IPS-18a (cell line): ENCODE results near the gene UBA5.

Experiments
- H3K27ac ChIP-seq: one replicate; pipeline ENCODE4 v1.5.1; 2013; ENCODE audit warnings: low read length
- H3K27me3 ChIP-seq: one replicate; pipeline ENCODE4 v1.6.1; 2013; ENCODE audit warnings: mild to moderate bottlenecking, low read length; ENCODE audit not compliant: control insufficient read depth, insufficient read depth
- H3K36me3 ChIP-seq: one replicate; pipeline ENCODE4 v1.6.1; 2013; ENCODE audit warnings: low read depth, low read length; ENCODE audit not compliant: control insufficient read depth
- H3K4me1 ChIP-seq: one replicate; pipeline ENCODE4 v1.6.1; 2013; ENCODE audit warnings: low read depth, low read length; ENCODE audit not compliant: control insufficient read depth
- H3K4me3 ChIP-seq: one replicate; pipeline ENCODE4 v1.5.1; 2013; ENCODE audit warnings: low read length
- H3K9ac ChIP-seq: one replicate; pipeline ENCODE4 v1.6.1; 2013; ENCODE audit warnings: mild to moderate bottlenecking, low read length, moderate library complexity
- H3K9me3 ChIP-seq: one replicate; pipeline ENCODE4 v1.6.1; 2013; ENCODE audit warnings: low read depth, low read length; ENCODE audit not compliant: control insufficient read depth

UBA5 gene

DNA sequence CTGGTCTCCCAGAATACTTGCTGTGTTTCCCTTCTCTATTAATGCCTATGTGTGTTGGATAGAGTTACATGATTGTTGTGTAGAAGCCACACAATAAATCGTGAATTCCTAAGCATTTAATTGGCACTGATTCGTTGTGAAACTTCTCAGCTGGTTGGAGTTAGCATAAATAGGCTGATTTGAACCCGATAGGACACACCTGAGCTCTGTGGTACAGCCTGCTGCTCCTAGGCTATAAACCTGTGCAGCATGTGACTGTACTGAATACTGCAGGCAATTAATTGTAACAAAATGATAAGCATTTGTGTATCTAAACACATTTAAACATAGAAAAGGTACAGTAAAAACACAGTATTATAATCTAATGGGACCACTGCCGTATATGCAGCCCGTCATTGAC is 5.4 kb upstream of the UBA5 start:
- Histone ChIP-seq H3K4me1 (no peaks in the 10 kb centered on the region), H3K27ac (no peak overlapping the region)

DNA sequence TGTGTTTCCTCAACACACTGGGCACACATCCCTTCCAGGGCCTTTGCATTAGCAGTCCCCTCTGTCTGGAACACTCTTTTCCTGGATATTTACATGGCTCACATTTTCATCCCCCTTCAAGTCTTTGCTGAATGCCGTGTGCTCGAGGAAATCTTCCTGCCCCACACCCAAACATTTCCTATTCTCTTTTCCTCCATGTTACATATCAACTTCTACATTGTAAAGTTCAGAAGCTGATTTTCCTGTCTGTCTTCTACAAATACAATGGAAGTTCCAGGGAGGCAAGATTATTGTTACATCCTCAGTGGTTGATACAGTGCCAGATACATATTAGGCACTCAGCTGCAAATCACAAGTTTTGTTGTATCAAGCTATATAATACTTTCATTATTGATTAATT is 4.7 kb upstream of the UBA5 start:
- H3K4me3 ChIP-seq: no peak overlapping the region

More for the DNA sequence above, 5.4 kb upstream of the UBA5 start:
- H3K27me3 ChIP-seq: no peaks in the 10 kb centered on the region
- H3K4me3 ChIP-seq: no peak overlapping the region
- no peak overlapping the region for H3K9ac ChIP-seq
- H3K9me3 ChIP-seq: no peaks in the 10 kb centered on the region
- H3K36me3 ChIP-seq: no peaks in the 10 kb centered on the region

DNA sequence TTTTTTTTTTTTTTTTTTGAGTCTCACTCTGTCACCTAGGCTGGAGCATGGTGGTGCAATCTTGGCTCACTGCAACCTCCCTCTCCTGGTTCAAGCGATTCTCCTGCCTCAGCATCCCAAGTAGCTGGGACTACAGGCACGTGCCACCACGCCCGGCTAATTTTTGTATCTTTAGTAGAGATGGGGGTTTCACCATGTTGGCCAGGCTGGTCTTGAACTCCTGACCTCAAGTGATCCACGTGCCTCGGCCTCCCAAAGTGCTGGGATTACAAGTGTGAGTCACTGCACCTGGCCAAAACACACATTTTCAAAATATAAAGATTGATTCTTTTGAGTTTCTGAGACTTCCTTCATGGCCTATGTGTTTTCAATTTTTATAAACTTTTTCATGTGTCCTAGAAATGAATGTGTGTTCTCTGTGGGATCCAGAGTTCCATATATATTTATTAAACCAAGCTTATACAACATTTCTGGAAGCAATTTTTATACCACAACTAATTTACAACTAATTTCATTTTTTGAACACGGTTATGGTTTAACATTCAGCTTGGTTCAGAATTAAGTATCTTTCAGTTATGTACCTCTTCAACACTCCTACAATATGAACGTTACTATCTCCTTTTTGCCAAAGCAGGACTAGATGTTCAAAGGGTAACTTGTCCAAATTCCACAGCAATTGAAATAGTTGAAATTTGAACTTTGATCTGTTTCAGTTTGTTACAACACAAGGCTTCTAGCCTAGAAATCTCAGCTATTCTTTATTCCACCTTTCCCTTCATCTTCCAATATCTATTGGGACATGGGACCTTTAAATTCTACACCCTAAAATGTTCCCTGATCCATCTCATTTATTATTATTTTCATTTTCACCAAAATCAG is 2.0 kb upstream of the UBA5 start:
- no peak overlapping the region for H3K4me3 ChIP-seq
- no peaks in the 10 kb centered on the region for H3K36me3 ChIP-seq
- peaks cover 4% of the 10 kb centered on the region for H3K4me1 ChIP-seq
- no peaks in the 10 kb centered on the region for H3K9me3 ChIP-seq
- no peak overlapping the region for H3K9ac ChIP-seq
- no peak overlapping the region for H3K27ac ChIP-seq
- H3K27me3 ChIP-seq: no peaks in the 10 kb centered on the region

More for the DNA sequence above, 4.7 kb upstream of the UBA5 start:
- H3K9me3 ChIP-seq: no peaks in the 10 kb centered on the region
- no peak overlapping the region for H3K27ac ChIP-seq
- H3K36me3 ChIP-seq: no peaks in the 10 kb centered on the region
- H3K4me1 ChIP-seq: no peaks in the 10 kb centered on the region
- no peaks in the 10 kb centered on the region for H3K27me3 ChIP-seq
- H3K9ac ChIP-seq: no peak overlapping the region

DNA sequence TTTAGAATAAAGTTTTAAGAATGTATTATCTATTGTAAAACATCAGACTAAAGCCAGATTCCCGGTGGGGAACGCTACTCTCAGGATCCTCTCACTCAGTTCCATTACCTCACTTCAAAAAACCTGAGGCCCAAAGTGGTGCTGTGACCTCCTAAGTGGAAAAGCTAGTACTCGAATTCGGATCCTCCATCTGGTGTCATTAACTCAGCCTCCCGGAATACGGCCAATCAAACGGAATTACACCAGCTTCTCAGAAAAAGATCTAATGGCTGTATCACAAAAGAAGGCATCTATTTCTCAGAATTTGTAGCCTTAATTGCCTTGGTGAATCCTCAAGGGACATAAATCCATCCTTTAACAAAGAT is 1.1 kb upstream of the UBA5 start:
- no peaks in the 10 kb centered on the region for H3K9me3 ChIP-seq
- H3K36me3 ChIP-seq: no peaks in the 10 kb centered on the region
- H3K9ac ChIP-seq: peak overlapping the region; percentile 76
- H3K27ac ChIP-seq: no peak overlapping the region
- peaks cover 4% of the 10 kb centered on the region for H3K4me1 ChIP-seq
- peak overlapping the region; percentile 91 for H3K4me3 ChIP-seq
- H3K27me3 ChIP-seq: no peaks in the 10 kb centered on the region

DNA sequence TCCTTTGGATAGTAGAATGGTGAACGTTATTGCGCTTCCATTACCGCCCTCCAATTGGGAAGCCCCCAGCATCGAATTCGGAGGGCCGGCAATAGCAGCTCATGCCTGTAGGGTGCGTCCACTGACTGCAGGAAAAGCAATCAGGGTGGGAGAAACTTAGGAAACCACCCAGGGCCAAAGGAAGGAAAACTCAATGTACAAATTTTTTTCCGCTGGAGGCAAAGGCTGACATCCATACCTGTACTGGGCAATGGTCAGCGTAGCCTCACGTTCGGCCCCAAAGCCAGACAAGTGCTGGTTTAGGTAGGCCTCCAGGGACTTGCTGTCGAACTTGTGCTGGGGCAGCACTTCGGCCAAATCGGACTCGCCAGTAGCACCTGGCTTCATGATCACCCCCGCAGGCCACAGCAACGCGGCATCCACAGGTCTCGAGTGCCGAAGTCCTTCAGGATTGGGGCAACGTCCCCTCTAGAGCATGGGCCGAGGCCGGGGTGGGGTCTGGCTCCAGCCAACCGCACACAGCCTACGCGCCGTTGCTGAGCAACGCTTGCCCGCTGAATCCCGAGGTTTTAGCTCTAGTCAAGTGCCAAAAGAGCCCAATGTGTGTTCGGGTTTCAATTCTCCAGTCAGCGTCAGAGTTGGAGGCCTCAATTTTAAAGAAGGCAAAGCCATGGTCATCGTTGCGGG is 621 bp upstream of the UBA5 start, which contains the start of gene ACAD11:
Gene ACAD11, minus strand, starts transcription at position 445 of the 687 bp plus-strand sequence. Its CDS starts 58 bp downstream, at position 387.
- Histone ChIP-seq H3K4me1 (peaks cover 4% of the 10 kb centered on the region), H3K9ac (peak within 1 kb of the TSS; percentile 76), H3K36me3 (no peaks in the 10 kb centered on the region), H3K27me3 (no peaks in the 10 kb centered on the region), H3K4me3 (peak within 1 kb of the TSS; percentile 91), H3K27ac (peak within 1 kb of the TSS; percentile 32), H3K9me3 (no peaks in the 10 kb centered on the region)

DNA sequence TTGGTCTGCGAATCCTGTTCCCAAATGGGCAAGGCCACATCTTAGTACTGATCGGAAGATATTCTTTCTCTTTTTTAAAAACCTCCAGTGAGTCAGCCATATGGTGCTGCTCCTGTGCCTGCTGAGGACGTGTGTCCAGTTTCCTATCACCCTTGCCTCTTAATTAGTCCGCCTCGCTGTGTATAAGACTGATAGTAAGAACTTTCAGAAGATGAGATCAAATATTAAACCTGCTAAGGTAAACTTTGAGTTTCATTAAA is 612 bp downstream of the UBA5 start:
- H3K9ac ChIP-seq: peak overlapping the region; percentile 76
- H3K9me3 ChIP-seq: no peaks in the 10 kb centered on the region
- peaks cover 4% of the 10 kb centered on the region for H3K4me1 ChIP-seq
- peak overlapping the region; percentile 91 for H3K4me3 ChIP-seq
- H3K27me3 ChIP-seq: no peaks in the 10 kb centered on the region
- H3K27ac ChIP-seq: no peak overlapping the region
- no peaks in the 10 kb centered on the region for H3K36me3 ChIP-seq

DNA sequence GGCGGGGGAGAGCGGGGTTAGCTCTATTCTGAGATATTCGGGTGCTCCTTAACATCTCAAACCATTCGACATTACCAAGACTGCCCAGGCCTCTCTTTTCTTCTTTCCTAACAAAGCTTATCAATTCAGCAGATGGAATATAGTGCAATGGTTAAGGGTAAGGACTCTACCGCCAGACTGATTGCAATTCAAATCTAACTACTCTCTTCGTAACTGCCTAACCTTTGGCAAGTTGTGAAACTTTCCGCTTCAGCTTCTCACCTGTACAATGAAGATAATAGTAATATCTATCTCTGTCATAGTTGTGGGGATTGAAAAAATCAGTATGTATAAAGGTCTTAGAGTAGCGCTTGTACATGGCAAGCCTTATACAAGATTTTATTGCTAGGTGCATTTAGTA is 972 bp downstream of the UBA5 start:
- no peaks in the 10 kb centered on the region for H3K36me3 ChIP-seq
- H3K9me3 ChIP-seq: no peaks in the 10 kb centered on the region
- peak overlapping the region; percentile 76 for H3K9ac ChIP-seq
- peaks cover 4% of the 10 kb centered on the region for H3K4me1 ChIP-seq
- no peaks in the 10 kb centered on the region for H3K27me3 ChIP-seq
- H3K4me3 ChIP-seq: peak overlapping the region; percentile 91
- H3K27ac ChIP-seq: no peak overlapping the region

DNA sequence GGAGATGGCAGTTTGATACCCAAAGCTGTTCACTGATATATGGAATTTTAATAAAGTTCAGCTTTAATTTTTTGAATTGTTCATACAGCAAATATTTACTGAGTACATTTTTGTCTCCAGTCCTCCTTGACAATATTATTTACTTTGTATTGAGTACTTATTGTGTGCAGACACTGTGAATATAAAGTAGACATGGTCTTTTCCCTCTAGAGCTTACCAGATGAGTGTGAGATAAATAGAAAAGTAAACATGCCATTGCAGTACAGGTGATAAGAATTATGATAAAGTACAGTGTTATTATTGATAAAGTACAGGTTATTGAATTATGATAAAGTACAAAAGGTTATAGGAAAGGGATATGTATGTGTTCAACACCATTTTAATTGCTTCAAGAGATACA is 2.1 kb downstream of the UBA5 start:
- no peak overlapping the region for H3K9ac ChIP-seq
- peaks cover 4% of the 10 kb centered on the region for H3K4me1 ChIP-seq
- no peaks in the 10 kb centered on the region for H3K9me3 ChIP-seq
- H3K27me3 ChIP-seq: no peaks in the 10 kb centered on the region
- no peak overlapping the region for H3K4me3 ChIP-seq
- no peak overlapping the region for H3K27ac ChIP-seq
- peaks cover 5% of the 10 kb centered on the region for H3K36me3 ChIP-seq

DNA sequence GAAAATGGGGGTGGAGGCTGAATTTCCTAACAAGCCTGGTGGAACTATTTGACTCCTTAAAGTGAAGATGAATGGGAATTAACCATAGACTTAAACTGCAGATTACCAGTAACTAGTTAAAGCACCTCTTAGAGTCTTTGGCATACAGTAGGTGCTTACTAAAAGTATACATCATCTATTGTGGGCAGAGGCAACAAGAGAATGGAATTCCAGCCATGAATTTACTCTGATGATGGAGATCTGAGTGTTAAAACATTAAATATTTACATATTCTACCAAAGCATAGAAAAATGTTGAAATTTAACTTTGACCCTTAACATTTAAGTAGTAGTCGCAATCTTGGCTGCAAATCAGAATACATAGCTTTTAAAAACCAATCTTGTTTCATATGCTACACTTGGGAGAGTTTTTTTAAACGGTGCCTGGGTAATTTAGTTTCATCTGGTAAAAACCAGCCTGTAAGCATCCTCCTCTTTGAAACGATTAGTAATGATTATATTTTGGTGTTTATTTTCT is 5.2 kb downstream of the UBA5 start:
- Histone ChIP-seq H3K9me3 (no peaks in the 10 kb centered on the region), H3K9ac (no peak overlapping the region), H3K27ac (no peak overlapping the region), H3K4me3 (no peak overlapping the region), H3K4me1 (peaks cover 4% of the 10 kb centered on the region), H3K36me3 (peaks cover 21% of the 10 kb centered on the region), H3K27me3 (no peaks in the 10 kb centered on the region)

DNA sequence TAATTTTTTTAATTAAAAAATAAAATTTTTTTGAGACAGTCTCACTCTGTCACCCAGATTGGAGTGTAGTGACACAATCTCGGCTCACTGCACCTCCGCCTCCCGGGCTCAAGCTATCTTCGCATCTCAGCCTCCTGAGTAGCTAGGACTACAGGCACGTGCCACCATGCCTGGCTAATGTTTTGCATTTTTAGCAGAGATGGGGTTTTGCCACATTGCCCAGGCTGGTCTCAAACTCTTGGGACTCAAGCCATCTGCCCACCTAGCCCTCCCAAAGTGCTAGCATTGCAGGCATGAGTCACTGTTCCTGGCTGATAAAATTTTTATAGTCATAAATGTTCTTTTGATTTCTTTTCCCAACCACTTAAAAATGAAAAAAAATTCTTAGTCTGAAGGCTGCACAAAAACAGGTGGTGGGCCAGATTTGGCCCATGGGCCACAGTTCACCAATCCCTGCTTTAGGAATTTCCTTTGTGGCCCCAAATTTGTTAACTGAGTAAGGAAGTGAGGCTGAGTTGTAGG is 9.2 kb downstream of the UBA5 start:
- no peak overlapping the region for H3K9ac ChIP-seq
- no peak overlapping the region for H3K27ac ChIP-seq
- H3K9me3 ChIP-seq: no peaks in the 10 kb centered on the region
- H3K36me3 ChIP-seq: peaks cover 45% of the 10 kb centered on the region
- no peaks in the 10 kb centered on the region for H3K27me3 ChIP-seq
- no peak overlapping the region for H3K4me3 ChIP-seq
- peaks cover 2% of the 10 kb centered on the region for H3K4me1 ChIP-seq

DNA sequence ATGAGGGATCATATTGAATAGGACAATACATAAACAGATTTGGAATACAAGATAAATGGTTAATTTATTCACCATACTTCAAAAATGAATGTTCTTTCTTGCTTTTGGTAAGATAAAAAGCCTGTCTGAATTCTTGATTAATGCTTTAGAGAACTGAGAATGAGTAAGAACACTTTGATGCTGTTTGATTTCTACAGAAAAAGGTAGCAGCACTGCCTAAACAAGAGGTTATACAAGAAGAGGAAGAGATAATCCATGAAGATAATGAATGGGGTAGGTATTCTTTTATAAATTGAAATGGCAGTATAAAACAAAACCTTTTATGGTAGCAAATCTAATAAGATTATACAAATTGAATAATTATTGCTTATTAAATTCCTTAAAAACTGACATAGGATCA is 15.3 kb downstream of the UBA5 start:
- H3K27me3 ChIP-seq: no peaks in the 10 kb centered on the region
- peaks cover 2% of the 10 kb centered on the region for H3K4me1 ChIP-seq
- H3K36me3 ChIP-seq: peaks cover 57% of the 10 kb centered on the region
- H3K27ac ChIP-seq: no peak overlapping the region
- no peaks in the 10 kb centered on the region for H3K9me3 ChIP-seq
- H3K4me3 ChIP-seq: no peak overlapping the region
- no peak overlapping the region for H3K9ac ChIP-seq
